Measurements from ENCODE around the gene CD27. TPM values are rescaled to one million over a fixed set of nuclear protein-coding genes. Genes with fewer than 3 reads are reported as not detected.

CD27 gene
- total and polyA plus RNA-seq, 2 experiments from 2014 or later, result 0.53 TPM; not detected in 1

- Mint-ChIP-seq H3K4me3 (no peak overlapping the region), H3K27ac (no peak overlapping the region), H3K9me3 (no peaks in the 10 kb centered on the region), H3K36me3 (ENCODE audit: low read depth) (no peaks in the 10 kb centered on the region), H3K4me1 (peaks cover 13% of the 10 kb centered on the region; the same call in 2 of the 3 replicates), H3K27me3 (ENCODE audit: insufficient read depth, low read depth, poor library complexity) (peaks cover 6% of the 10 kb centered on the region)
- no peak for DNase-seq (ENCODE audit: low spot score)
- Histone ChIP-seq H3K4me3 (no peak overlapping the region), H3K4me2 (no peak overlapping the region), H2AFZ (no peak overlapping the region), H3K79me2 (replicated peaks; ENCODE audit: insufficient read depth) (no peaks in the 10 kb centered on the region), H4K20me1 (replicated peaks; ENCODE audit: insufficient read depth) (no peaks in the 10 kb centered on the region), H3F3A (replicated peaks; ENCODE audit: low read depth) (no peaks in the 10 kb centered on the region), H3K27ac (ENCODE audit: low read depth) (no peak overlapping the region), H3K36me3 (ENCODE audit: insufficient read depth) (no peaks in the 10 kb centered on the region), H3K27me3 (ENCODE audit: insufficient read depth) (no peaks in the 10 kb centered on the region), H3K9me2 (ENCODE audit: insufficient read depth) (no peaks in the 10 kb centered on the region), H3K4me1 (ENCODE audit: insufficient read depth) (no peaks in the 10 kb centered on the region)
- TF ChIP-seq REST (IDR thresholded peaks at IDR 0.05; ENCODE audit: unreplicated experiment) (no peak), ETS1 (IDR thresholded peaks at IDR 0.05) (no peak), EZH2phosphoT487 (IDR thresholded peaks at IDR 0.05; ENCODE audit: unreplicated experiment) (no peak), ZNF331 (CRISPR knock-in tag; IDR thresholded peaks at IDR 0.05; ENCODE audit: low read depth) (no peak), ZNF114 (CRISPR knock-in tag; IDR thresholded peaks at IDR 0.05) (no peak)
- no peak for ATAC-seq
These were observed 18.9 kb upstream of the CD27 start for GRCh38 chr12:6425590-6426531.

GRCh38 chr12:6426882-6427671 lies 17.7 kb upstream of the CD27 start:
- no peak for ATAC-seq
- H2AFZ ChIP-seq, result no peak overlapping the region
- TF ChIP-seq REST (IDR thresholded peaks at IDR 0.05; ENCODE audit: unreplicated experiment) (no peak), NANOG (IDR thresholded peaks at IDR 0.05; ENCODE audit: borderline replicate concordance) (no peak)

More at GRCh38 chr12:6426882-6427671, 17.7 kb upstream of the CD27 start:
- Mint-ChIP-seq H3K27ac (no peak overlapping the region), H3K4me1 (peaks cover 15% of the 10 kb centered on the region; the same call in 2 of the 3 replicates), H3K4me3 (no peak overlapping the region), H3K9me3 (no peaks in the 10 kb centered on the region), H3K27me3 (ENCODE audit: insufficient read depth, low read depth, poor library complexity) (peaks cover 6% of the 10 kb centered on the region), H3K36me3 (ENCODE audit: low read depth) (no peaks in the 10 kb centered on the region)
- Histone ChIP-seq H3K27ac (ENCODE audit: low read depth) (no peak overlapping the region), H3K9me2 (ENCODE audit: insufficient read depth) (no peaks in the 10 kb centered on the region), H3K27me3 (ENCODE audit: insufficient read depth) (no peaks in the 10 kb centered on the region), H3K4me1 (ENCODE audit: insufficient read depth) (no peaks in the 10 kb centered on the region), H3K4me2 (no peak overlapping the region), H3K36me3 (ENCODE audit: insufficient read depth) (no peaks in the 10 kb centered on the region), H3F3A (replicated peaks; ENCODE audit: low read depth) (no peaks in the 10 kb centered on the region), H3K4me3 (no peak overlapping the region), H4K20me1 (replicated peaks; ENCODE audit: insufficient read depth) (no peaks in the 10 kb centered on the region), H3K79me2 (replicated peaks; ENCODE audit: insufficient read depth) (no peaks in the 10 kb centered on the region)
- DNase-seq (ENCODE audit: low spot score), result no peak
